HepG2 (cell line): ENCODE data around the gene RARRES1. TPM values are rescaled to one million over a fixed set of nuclear protein-coding genes. Genes with fewer than 3 reads are reported as not detected.

Experiments
- ATAC-seq: fragments of 200-7000 bp; cut with Tn5 transposase; 3 replicates; pipeline ENCODE4 v1.9.1; 2020; ENCODE audit warnings: mild to moderate bottlenecking, moderate library complexity
- BruUV-seq: library from RNA; stranded (reverse); fragments of 400-500 nt; replicated peaks from 2 replicates; lab custom pipeline; 2021; lab: Mats Ljungman, UMichigan
- CTCF ChIA-PET: fragments of 300-600 bp; formaldehyde crosslinking; extraction: SDS; loops from one replicate; lab custom pipeline; 2021; ENCODE audit warnings: low total read pairs, inconsistent platforms, low intra/inter-chr PET ratio; lab: Yijun Ruan, JAX
- POLR2A ChIA-PET: fragments of 350-600 bp; sonication (Branson Sonifier 250); formaldehyde crosslinking; loops from one replicate; lab custom pipeline; 2020; ENCODE audit warnings: antibody characterized with exemption, inconsistent platforms; lab: Yijun Ruan, JAX
- DNase-seq: peaks from one replicate; pipeline ENCODE4 v3.0.0-alpha.2; 2015; ENCODE audit warnings: low spot score
- FAIRE-seq: peaks from 3 replicates; lab custom pipeline; 2011; peaks lifted over from hg19 to GRCh38; lab: Jason Lieb, UNC
- H2AFZ ChIP-seq: one replicate; pipeline ENCODE4 v1.6.1; 2011; ENCODE audit warnings: low read length, inconsistent platforms
- H3K27ac ChIP-seq: fragments of 300-600 bp; 3 replicates; pipeline ENCODE4 v1.8.0; 2011; ENCODE audit warnings: mixed run types, mild to moderate bottlenecking, mixed read lengths, low read length, inconsistent platforms; ENCODE audit not compliant: insufficient read depth; ENCODE audit errors: extremely low read length
- H3K27me3 ChIP-seq, 2 experiments: fragments of 200-600 bp in 1 of 2; 2 replicates in 1 of 2; 3 replicates in 1 of 2; pipeline versions ENCODE4 v1.6.0 to v1.8.0; 2011; ENCODE audit warnings: low read length in 2 of 2, mild to moderate bottlenecking in 2 of 2, moderate library complexity in 2 of 2, inconsistent platforms in 1 of 2; ENCODE audit not compliant: insufficient read depth in 2 of 2, control insufficient read depth in 1 of 2
- H3K36me3 ChIP-seq, 2 experiments: fragments of 200-600 bp in 1 of 2; replicated peaks in 1 of 2; 2 replicates in 1 of 2; 3 replicates in 1 of 2; pipeline versions ENCODE4 v1.5.1 to v1.8.0; 2011; ENCODE audit warnings: low read length in 2 of 2, inconsistent platforms in 1 of 2; ENCODE audit not compliant: insufficient read depth in 2 of 2, control insufficient read depth in 1 of 2
- H3K4me1 ChIP-seq: 2 replicates; pipeline ENCODE4 v1.5.1; 2012; ENCODE audit warnings: low read length, inconsistent platforms; ENCODE audit not compliant: insufficient read depth
- H3K4me2 ChIP-seq: 2 replicates; pipeline ENCODE4 v1.6.0; 2011; ENCODE audit warnings: low read depth, low read length, inconsistent platforms
- H3K4me3 ChIP-seq, 3 experiments: fragments of 200-600 bp in 1 of 3; sonication (generic), shearing (Covaris generic) in 1 of 3; replicated peaks in 1 of 3; 2 replicates each; pipeline ENCODE4 v1.5.1; 2011 to 2016; ENCODE audit warnings: low read length in 3 of 3, inconsistent platforms in 2 of 3, low read depth in 2 of 3, mild to moderate bottlenecking in 2 of 3, control low read depth in 1 of 3, mixed read lengths in 1 of 3; ENCODE audit not compliant: insufficient read depth in 1 of 3
- H3K79me2 ChIP-seq: one replicate; pipeline ENCODE4 v1.6.1; 2011; ENCODE audit warnings: low read length, inconsistent platforms; ENCODE audit not compliant: insufficient read depth
- H3K9ac ChIP-seq: 2 replicates; pipeline ENCODE4 v1.6.0; 2011; ENCODE audit warnings: mild to moderate bottlenecking, low read depth, low read length, inconsistent platforms; ENCODE audit not compliant: insufficient read depth
- H3K9me3 ChIP-seq: 2 replicates; pipeline ENCODE4 v1.5.1; 2012; ENCODE audit warnings: mild to moderate bottlenecking, low read length
- H4K20me1 ChIP-seq: 2 replicates; pipeline ENCODE4 v1.6.0; 2011; ENCODE audit warnings: inconsistent platforms, mild to moderate bottlenecking, low read length, moderate library complexity; ENCODE audit not compliant: insufficient read depth
- CENPT ChIP-seq: sonication (generic); formaldehyde crosslinking; IDR thresholded peaks from 2 replicates; pipeline ENCODE4 v1.8.0; 2022; ENCODE audit warnings: low read depth, mild to moderate bottlenecking, moderate library complexity, missing genetic modification reagents
- DNMT3B ChIP-seq: conservative IDR thresholded peaks from 2 replicates; pipeline ENCODE4 v1.6.1; 2016; ENCODE audit warnings: missing biosample characterization, control low read depth
- HNRNPK ChIP-seq: fragments of 200-400 bp; formaldehyde crosslinking; IDR thresholded peaks from 2 replicates; pipeline ENCODE4 v1.6.1; 2018; ENCODE audit warnings: low read length, low read depth, moderate library complexity, mild to moderate bottlenecking; ENCODE audit not compliant: poor library complexity, severe bottlenecking
- KLF11 ChIP-seq: IDR thresholded peaks from 2 replicates; pipeline ENCODE4 v1.6.1; 2016; ENCODE audit warnings: missing compliant biosample characterization
- KLF6 ChIP-seq: IDR thresholded peaks from 2 replicates; pipeline ENCODE4 v1.8.0; 2016; ENCODE audit warnings: missing biosample characterization, missing genetic modification reagents
- NPAS2 ChIP-seq: sonication (generic); formaldehyde crosslinking; IDR thresholded peaks from 2 replicates; pipeline ENCODE4 v1.8.0; 2022; ENCODE audit warnings: mild to moderate bottlenecking, missing genetic modification reagents, borderline replicate concordance
- TMF1 ChIP-seq: sonication (generic); formaldehyde crosslinking; IDR thresholded peaks from 2 replicates; pipeline ENCODE4 v1.8.1; 2022; ENCODE audit warnings: low read depth, missing genetic modification reagents
- ZBTB43 ChIP-seq: sonication (generic); formaldehyde crosslinking; conservative IDR thresholded peaks from 2 replicates; pipeline ENCODE4 v1.4.0; 2020; ENCODE audit warnings: missing genetic modification reagents
- ZNF530 ChIP-seq: sonication (generic); formaldehyde crosslinking; IDR thresholded peaks from 2 replicates; pipeline ENCODE4 v1.5.0; 2020; ENCODE audit warnings: low read depth, mild to moderate bottlenecking, missing genetic modification reagents
- ZNF589 ChIP-seq: sonication (generic); formaldehyde crosslinking; conservative IDR thresholded peaks from 2 replicates; pipeline ENCODE4 v1.8.0; 2022; ENCODE audit warnings: mild to moderate bottlenecking, moderate library complexity, missing genetic modification reagents
- ZNF619 ChIP-seq: sonication (generic); formaldehyde crosslinking; IDR thresholded peaks from 2 replicates; pipeline ENCODE4 v1.4.0; 2020; ENCODE audit warnings: mild to moderate bottlenecking, missing genetic modification reagents
- WGBS: methylation state at CpG from one replicate; pipeline ENCODE4 v1.1.6; 2017; ENCODE audit warnings: low lambda C conversion rate; 5-methylcytosine and 5-hydroxymethylcytosine counted together
- in situ Hi-C: cut with HindIII; loops from 2 replicates; pipeline ENCODE4 v1.10.0; 2017; ENCODE audit warnings: low pct_unique_long_range_greater_than_20kb; ENCODE audit not compliant: extremely low pct_ligation_motif_present
- intact Hi-C: fragments of 100-400 bp; cut with micrococcal nuclease; formaldehyde crosslinking; loops from one replicate; pipeline ENCODE4 v1.10.0; 2022; ENCODE audit not compliant: unreplicated experiment
- polyA plus RNA-seq, 8 experiments: library from polyadenylated mRNA; depleted of rRNA in 3 of 8; stranded (reverse) in 7 of 8; unstranded in 1 of 8; fragments of >200 nt; fragmentation: Illumina TruSeq in 4 of 8; extraction: Trizol in 4 of 8; gene quantifications; 2 replicates each; pipeline versions ENCODE4 v1.2.1 to v1.2.3, GENCODE V29; 2011 to 2016; ENCODE audit warnings: low read depth in 4 of 8, missing spikeins in 1 of 8, mixed read lengths in 1 of 8; ENCODE audit not compliant: insufficient read depth in 1 of 8
- total RNA-seq, 5 experiments: library from RNA; depleted of rRNA; stranded (reverse); fragments of >200 nt; fragmentation: Illumina TruSeq; extraction: Trizol; gene quantifications; 2 replicates each; pipeline ENCODE4 v1.2.3, GENCODE V29; 2016; ENCODE audit warnings: low read depth in 1 of 5
- TF ChIP-seq, protein P1 (sequence below): sonication (generic); formaldehyde crosslinking; IDR thresholded peaks from 2 replicates; pipeline ENCODE4 v1.4.0; 2020; ENCODE audit warnings: mild to moderate bottlenecking, missing genetic modification reagents

The RARRES1 gene
- total and polyA plus RNA-seq, 2 of the 13 experiments (the other 11 are each of a cell fraction or from before 2014, with no cell fraction given), result not detected

GRCh38 chr3:158750016-158750415 is 17.8 kb upstream of the RARRES1 start:
- H3K4me2 ChIP-seq, result no peak overlapping the region
- WGBS, result 86% methylated on average over 6 of the region's 6 CpGs
- DNase-seq, result no peak
- POLR2A ChIA-PET, result no interaction called here
- no peaks in the 10 kb centered on the region for H3K79me2 ChIP-seq
- no peak for TF ChIP-seq NPAS2 (CRISPR knock-in tag)
- TF ChIP-seq, protein P1, sequence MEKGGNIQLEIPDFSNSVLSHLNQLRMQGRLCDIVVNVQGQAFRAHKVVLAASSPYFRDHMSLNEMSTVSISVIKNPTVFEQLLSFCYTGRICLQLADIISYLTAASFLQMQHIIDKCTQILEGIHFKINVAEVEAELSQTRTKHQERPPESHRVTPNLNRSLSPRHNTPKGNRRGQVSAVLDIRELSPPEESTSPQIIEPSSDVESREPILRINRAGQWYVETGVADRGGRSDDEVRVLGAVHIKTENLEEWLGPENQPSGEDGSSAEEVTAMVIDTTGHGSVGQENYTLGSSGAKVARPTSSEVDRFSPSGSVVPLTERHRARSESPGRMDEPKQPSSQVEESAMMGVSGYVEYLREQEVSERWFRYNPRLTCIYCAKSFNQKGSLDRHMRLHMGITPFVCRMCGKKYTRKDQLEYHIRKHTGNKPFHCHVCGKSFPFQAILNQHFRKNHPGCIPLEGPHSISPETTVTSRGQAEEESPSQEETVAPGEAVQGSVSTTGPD (CRISPR knock-in tag), result no peak
- TF ChIP-seq KLF11 (CRISPR knock-in tag), result no peak
- no peak for TF ChIP-seq CENPT
- TF ChIP-seq, all 625 proteins: peak for 0
- no peak overlapping the region for H3K4me3 ChIP-seq
- in situ Hi-C loops (no loop called here), intact Hi-C loops (no loop called here)
- CTCF ChIA-PET, result no interaction called here
- no peaks in the 10 kb centered on the region for H3K9me3 ChIP-seq
- no peaks in the 10 kb centered on the region for H3K27me3 ChIP-seq
- no peaks in the 10 kb centered on the region for H4K20me1 ChIP-seq
- H3K9ac ChIP-seq, result no peak overlapping the region
- no TSS peak for BruUV-seq
- H2AFZ ChIP-seq, result no peak overlapping the region
- no peak for ATAC-seq
- H3K36me3 ChIP-seq, result no peaks in the 10 kb centered on the region
- no peak for FAIRE-seq
- H3K27ac ChIP-seq, result no peak overlapping the region
- H3K4me1 ChIP-seq, result no peaks in the 10 kb centered on the region

DNA sequence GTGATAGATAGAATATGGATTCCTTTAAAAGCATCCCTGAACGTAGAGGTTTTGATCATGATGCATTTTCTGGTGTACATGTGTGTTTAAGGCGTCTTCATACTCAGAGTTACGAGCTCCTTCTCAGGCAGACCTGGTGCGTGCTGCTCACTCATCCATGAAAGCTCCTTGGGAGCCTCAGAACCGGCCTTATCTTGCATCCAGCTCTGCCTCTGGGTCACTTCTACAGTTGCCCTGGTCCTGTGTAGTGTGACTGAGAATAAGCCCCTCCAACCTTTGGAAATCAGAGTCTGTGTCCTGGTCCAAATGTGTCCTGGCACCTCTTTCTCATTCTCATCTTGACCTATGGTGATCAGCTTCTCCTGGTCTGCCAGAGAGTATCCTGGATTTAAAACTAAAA is 17.3 kb upstream of the RARRES1 start:
- ATAC-seq (no peak), DNase-seq (no peak), FAIRE-seq (no peak)
- H3K27ac ChIP-seq, result no peak overlapping the region
- H3K27me3 ChIP-seq, result no peaks in the 10 kb centered on the region
- POLR2A ChIA-PET, result no interaction called here
- WGBS, result 69% methylated on average over 5 of the region's 5 CpGs
- intact Hi-C loops, result no loop called here
- no peaks in the 10 kb centered on the region for H3K79me2 ChIP-seq
- H3K9me3 ChIP-seq, result no peaks in the 10 kb centered on the region
- no peaks in the 10 kb centered on the region for H3K36me3 ChIP-seq
- CTCF ChIA-PET, result no interaction called here
- no peak overlapping the region for H3K4me2 ChIP-seq
- no TSS peak for BruUV-seq
- no peaks in the 10 kb centered on the region for H4K20me1 ChIP-seq
- no peak overlapping the region for H2AFZ ChIP-seq
- no peak for TF ChIP-seq DNMT3B (CRISPR knock-in tag)
- TF ChIP-seq HNRNPK, result no peak
- no peak for TF ChIP-seq ZBTB43 (CRISPR knock-in tag)
- no peak for TF ChIP-seq ZNF589
- TF ChIP-seq KLF6 (CRISPR knock-in tag), result no peak
- TF ChIP-seq ZNF619 (CRISPR knock-in tag), result no peak
- TF ChIP-seq TMF1, result no peak
- no peak for TF ChIP-seq ZNF530 (CRISPR knock-in tag)
- no peak overlapping the region for H3K9ac ChIP-seq
- in situ Hi-C loops, result no loop called here
- H3K4me1 ChIP-seq, result no peaks in the 10 kb centered on the region
- H3K4me3 ChIP-seq, result no peak overlapping the region
